Measurements from ENCODE around the gene LRSAM1.

The LRSAM1 gene

GRCh38 chr9:127500862-127501261, 49.6 kb downstream of the LRSAM1 start:
- DNase-seq = no peak

DNA sequence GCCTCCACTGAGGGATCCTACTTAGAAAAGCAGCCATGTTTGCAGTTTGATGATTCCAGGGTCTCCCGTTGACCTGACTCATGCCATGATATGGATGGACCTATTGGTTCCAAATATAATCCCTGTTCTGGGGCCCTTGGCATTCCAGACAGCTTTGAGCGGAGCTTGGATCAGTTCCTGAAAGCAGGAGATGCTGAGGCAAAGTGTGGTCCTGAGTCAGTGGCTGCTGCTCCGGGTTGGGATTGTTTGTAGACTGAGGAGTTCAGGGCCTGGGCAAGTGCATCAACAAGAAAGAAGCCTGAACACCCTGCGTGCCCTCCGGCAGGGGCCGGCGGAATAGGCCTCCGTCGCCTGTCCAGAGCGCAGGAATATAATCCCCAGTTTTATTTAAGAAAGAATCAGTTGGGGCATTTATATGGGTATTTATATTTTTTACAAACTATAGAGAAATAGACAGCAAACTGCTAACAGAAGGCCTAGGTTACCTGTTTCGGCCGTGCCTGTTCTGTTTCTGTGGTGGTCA, 50.6 kb downstream of the LRSAM1 start:
- DNase-seq = no peak

GRCh38 chr9:127502706-127503378, 51.5 kb downstream of the LRSAM1 start:
- DNase-seq = no peak

GRCh38 chr9:127503379-127503921, 52.1 kb downstream of the LRSAM1 start:
- no peak for DNase-seq

GRCh38 chr9:127503947-127504886, 52.9 kb downstream of the LRSAM1 start:
- DNase-seq = peak; percentile 88

DNA sequence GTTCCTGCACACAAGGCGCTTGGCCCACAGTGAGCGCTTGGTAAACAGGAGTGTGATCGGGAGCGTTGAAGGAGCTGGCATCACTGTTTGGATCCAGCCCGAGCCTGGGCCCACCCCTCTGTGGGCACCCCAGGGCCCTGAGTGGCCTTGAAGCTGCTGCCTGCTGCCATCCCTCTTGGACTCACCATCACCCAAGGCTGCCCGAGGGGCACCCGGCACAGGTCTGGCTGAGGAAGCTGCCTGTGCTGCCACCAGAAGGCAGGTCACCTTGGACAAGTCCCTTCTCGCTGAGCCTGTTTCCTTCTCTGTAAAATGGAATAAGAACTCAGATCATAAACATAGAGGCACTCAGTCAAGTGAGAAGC, 53.6 kb downstream of the LRSAM1 start:
- no peak for DNase-seq

DNA sequence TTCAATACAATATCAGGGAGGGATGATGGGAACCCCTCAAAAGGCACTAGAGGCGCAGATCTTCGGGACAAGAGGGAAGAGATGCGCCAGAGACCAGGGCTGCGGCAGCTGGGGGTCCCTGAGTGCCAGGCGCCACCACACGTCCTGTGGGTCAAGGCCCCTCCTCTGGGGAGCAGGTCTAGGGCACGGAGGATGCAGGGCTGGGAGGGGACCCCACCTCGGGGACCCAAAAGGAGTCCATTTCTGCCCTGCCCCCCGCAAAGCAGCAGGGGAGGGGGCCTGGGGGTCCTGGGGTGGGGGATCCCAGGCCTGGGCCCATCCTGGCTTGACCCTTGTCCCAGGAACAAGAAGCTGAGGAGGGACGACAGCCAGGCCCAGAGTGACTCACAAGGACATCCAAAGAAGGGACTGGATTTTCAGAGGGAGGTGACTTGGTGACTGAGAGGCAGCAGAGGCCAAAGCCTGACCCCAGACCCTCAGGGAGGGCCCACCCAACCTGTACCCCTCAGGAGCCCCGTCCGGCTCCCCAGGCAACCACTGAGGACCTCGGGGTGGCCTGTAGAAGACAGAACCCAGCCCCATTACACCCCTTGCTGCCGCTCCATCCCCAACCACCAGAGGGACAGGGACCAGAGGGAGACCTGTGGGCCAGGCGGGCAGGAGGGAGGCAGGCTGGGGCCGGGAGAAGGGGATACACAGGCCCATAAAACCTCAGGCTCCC, 54.2 kb downstream of the LRSAM1 start:
- no peak for DNase-seq

GRCh38 chr9:127506117-127506813, 55.0 kb downstream of the LRSAM1 start:
- DNase-seq = no peak

DNA sequence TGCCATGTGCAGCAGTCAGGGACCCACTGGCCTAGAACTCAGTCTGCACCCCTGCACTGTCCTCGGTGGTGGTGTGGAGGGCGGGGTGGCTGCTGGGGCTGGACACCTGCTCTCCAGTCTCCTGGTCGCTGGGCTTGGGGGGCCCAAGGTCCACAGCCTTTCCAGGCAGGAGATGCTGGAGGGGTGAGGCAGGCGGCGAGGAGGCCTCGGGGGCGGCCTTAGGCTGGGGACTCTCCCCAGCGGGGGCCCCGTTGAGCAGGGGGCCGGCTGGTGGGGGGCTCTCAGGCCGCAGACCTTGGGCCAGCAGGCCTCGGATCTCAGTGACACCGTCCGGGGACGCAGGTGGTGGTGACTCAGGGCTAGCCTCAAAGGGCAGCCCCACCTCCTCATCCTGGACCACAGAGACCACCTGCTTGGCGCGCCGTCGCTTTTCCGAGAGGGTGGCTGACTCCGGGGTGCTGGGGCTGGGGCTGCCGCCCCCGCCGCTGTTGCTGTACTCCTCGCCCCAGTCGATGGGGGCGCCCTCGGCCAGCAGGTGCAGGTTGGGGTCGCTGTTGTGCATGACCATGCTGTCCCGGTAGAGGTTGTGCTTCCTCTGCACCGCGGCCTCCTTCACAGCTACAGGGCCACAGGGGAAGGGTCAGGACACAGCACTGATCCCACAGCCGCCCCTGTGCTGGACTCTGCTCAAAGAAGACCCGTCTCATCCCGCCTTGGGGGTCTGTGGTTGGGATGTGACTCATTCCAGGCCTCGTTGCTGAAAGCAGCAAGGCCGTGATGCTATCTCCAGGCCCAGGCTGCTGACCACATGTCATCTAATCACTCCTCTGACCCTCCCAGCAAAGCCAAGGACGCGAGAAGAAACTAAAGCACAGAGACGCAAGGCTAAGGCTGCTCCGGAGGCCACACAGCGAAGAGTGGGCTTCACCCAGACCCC, 55.8 kb downstream of the LRSAM1 start:
- DNase-seq = no peak

GRCh38 chr9:127507751-127508648, 56.7 kb downstream of the LRSAM1 start:
- DNase-seq = no peak

DNA sequence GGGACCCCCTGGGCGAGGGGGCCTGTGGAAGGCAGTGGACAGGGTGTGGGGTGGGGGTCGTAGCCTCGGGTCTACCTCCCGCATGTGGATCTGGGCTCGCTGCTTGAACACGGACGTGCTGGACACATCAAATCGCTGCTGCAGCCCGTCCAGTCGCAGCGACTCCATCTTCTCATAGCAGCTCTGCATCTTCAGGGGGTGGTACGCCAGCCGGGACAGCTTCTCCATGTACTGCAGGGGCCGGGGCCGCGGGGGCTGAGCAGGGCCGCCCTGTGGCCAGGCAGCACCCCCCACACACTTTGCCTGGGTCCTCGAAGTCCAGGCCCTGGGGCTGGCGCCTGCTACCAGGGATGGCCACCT, 57.6 kb downstream of the LRSAM1 start:
- DNase-seq = no peak

- no peak for DNase-seq
These were observed 58.1 kb downstream of the LRSAM1 start for GRCh38 chr9:127509261-127509954.

DNA sequence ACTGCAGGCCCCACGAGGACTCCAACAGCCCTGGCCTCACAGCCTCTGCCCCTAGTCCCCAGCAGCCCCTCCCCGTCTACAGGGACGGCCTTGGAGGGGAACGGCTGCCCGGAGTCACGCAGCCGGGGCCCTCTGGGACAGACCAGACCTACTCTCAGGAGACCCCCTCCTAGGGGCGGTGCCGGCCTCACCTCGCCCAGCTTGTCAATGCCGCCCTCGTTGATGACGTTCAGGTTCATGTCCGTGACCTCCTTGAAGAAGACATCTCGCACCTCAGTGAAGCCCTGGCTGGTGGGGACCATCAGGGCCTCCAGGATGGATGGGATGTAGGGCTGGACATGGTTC, 58.6 kb downstream of the LRSAM1 start:
- no peak for DNase-seq

GRCh38 chr9:127514468-127514867, 63.2 kb downstream of the LRSAM1 start:
- DNase-seq = no peak

GRCh38 chr9:127516835-127517607, 65.7 kb downstream of the LRSAM1 start:
- no peak for DNase-seq

DNA sequence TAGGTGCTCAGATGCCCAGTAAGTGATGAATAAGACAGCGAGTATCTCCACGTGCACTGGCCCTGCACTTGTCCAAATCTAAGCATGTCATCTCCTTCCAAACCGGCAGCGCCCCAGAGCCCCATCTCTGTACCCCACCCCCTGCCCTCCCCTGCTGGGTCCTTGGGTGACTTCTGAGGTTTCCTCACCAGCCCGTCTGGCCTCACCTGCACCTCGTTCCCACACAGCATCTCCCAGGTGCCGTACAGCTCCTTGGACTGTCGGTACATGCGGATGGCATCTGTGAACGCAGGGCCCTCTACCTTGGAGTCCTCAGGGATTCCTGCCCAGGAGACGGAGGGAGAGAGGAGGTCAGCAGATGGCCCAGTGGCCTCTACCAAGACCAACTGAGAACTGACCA, 66.3 kb downstream of the LRSAM1 start:
- no peak for DNase-seq

DNA sequence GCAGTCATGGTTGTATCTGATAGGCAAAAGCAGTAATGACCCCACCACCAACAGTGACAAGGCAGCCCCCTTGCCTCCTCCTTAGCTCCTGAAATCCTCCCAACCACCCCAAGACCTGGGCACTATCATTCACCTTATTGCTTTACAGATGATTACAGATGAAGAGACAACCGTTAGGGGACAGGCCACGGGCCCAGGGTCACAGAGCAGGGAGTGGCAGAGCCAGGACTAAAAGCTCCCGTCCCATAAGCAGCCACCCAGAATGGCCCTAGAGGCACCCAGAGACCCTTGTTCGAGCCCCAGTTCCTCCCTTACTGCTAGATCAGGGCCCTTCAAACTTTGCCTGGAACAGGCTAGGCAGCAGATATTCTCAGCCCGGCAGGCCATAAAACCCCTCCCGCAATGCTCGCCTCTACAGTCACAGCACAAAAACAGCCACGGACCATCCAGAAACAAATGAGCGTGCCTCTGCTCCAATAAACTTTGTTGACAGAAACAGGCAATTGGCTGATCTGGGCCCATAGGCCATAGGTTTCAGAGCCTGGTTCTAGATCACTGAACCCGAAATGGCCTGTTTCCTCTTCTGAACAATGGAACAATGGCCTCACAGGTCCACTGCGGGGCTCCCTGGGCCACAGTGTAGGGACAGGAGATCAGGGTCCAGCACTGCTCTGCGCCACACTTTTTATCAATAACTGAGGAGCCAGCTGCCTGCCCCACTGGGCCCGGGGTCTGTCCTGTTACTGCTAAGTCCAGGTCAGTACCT, 67.0 kb downstream of the LRSAM1 start:
- no peak for DNase-seq
